H7 (cell line): ENCODE results near the gene CHST4. TPM values are rescaled to one million over a fixed set of nuclear protein-coding genes. Genes with fewer than 3 reads are reported as not detected.
"Not testable (repeated sequence)": the region's sequence is repeated elsewhere in the genome, so short reads cannot be mapped to it uniquely, and the experiment has no call there.

Experiments
- DNase-seq: peaks from one replicate; pipeline ENCODE4 v3.0.0; 2012
- H3K27me3 ChIP-seq: 2 replicates; pipeline ENCODE4 v1.6.0; 2011; ENCODE audit warnings: mild to moderate bottlenecking, low read length; ENCODE audit not compliant: control insufficient read depth, insufficient read depth
- H3K36me3 ChIP-seq: replicated peaks from 2 replicates; pipeline ENCODE4 v1.5.1; 2011; ENCODE audit warnings: low read length; ENCODE audit not compliant: control insufficient read depth, insufficient read depth
- H3K4me3 ChIP-seq: 2 replicates; pipeline ENCODE4 v1.5.1; 2011; ENCODE audit warnings: low read depth, mild to moderate bottlenecking, control low read depth, low read length, moderate library complexity; ENCODE audit not compliant: insufficient read depth
- total RNA-seq: library from RNA; depleted of rRNA; stranded (reverse); fragments of >200 nt; shearing (Covaris generic); gene quantifications from 2 replicates; pipeline ENCODE4 v1.2.3, GENCODE V29; 2014

CHST4 gene
- total RNA-seq, 1 experiment from 2014 or later: 6.7 TPM

DNA sequence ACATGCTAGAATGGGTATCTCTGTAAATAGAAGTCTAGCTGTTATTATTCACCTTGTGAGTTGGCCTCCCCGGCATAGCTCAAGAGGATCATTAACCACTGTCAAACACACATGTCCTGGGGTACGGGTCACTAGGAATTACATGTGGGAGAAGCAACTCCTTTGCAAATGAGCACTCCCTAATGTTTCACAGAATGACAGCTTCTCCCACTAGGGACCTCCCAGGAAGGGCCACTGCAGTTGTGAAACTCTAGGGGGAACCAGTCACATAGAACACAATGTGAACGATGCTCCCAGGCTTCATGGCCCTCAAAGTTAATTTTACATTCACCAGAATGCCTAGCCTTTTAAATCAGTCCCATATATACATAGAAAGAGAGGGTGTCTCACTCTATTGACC lies 24.7 kb upstream of the CHST4 start:
- no peak for DNase-seq
- Histone ChIP-seq H3K4me3 (no peak overlapping the region), H3K36me3 (no peaks in the 10 kb centered on the region), H3K27me3 (no peaks in the 10 kb centered on the region)

DNA sequence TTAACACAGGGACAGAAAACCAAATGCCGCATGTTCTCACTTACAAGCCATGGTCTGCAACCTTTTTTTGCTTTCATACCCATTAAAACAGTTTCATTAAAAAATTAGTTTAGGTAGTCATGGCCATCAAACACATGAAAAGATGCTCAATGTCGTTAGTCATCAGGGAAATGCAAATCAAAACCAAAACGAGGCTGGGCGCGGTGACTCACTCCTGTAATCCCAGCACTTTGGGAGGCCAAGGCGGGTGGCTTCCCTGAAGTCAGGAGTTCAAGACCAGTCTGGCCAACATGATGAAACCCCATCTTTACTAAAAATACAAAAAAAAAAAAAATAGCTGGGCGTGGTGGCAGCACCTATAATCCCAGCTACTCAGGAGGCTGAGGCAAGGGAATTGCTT lies 22.2 kb upstream of the CHST4 start:
- not testable (repeated sequence) for DNase-seq, H3K27me3 ChIP-seq, H3K36me3 ChIP-seq

DNA sequence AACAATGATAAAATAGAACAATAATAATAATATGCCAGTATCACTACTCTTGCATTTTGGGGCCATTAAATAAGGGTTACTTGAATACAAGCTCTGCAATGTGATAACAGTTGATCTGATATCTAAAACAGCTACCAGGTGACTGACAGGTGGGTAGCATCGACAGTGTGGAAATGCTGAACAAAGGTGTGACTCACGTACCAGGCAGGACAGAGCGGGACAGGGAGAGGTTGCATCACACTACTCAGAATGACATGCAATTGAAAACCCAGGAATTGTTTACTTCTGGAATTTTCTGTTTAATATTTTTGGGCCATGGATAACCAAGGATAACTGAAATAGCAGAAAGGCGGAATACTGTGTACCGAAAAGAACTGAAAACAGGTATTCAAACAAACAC lies 21.3 kb upstream of the CHST4 start:
- Histone ChIP-seq H3K36me3 (no peaks in the 10 kb centered on the region), H3K27me3 (no peaks in the 10 kb centered on the region), H3K4me3 (no peak overlapping the region)
- no peak for DNase-seq

More for the DNA sequence above, 22.2 kb upstream of the CHST4 start:
- H3K4me3 ChIP-seq: not testable (repeated sequence)

DNA sequence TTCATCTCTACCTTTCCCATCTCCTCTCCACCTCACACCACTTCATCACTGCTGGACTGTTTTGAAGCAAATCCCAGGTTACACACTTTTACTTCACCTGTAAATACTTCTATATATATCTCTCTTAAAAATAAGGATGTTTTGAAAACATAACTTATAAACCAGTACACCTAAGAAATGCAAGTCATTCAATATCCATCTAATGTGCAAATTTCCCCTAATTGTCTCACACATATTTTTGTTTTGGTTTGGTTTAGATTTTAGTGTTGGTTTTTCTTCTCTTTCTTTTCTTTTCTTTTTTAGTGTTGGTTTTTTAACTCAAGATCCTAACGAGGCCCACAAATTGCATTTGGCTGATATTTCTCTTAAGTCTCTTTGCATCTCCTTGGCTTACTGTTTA lies 19.2 kb upstream of the CHST4 start:
- no peaks in the 10 kb centered on the region for H3K27me3 ChIP-seq
- no peak for DNase-seq
- H3K36me3 ChIP-seq: no peaks in the 10 kb centered on the region
- H3K4me3 ChIP-seq: no peak overlapping the region

DNA sequence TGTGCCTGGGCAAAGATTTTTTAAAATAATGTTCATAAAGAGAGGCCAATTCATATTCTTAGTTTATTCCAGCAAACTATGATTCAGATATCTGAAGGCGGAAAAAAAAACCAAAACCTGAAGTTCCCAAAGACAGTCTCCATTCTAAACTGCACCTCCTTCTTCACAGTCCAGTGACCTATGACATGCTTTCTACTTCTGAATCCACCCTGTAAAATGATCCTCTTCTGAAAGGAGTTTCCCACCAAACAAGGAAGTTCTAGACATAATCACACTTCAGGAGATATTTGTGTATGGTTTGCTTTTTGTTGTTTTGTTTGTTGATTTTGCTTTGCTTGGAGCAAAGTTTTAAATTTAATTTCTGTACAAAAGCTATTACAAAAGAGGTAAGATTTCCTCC lies 12.9 kb upstream of the CHST4 start:
- H3K27me3 ChIP-seq: no peaks in the 10 kb centered on the region
- H3K36me3 ChIP-seq: no peaks in the 10 kb centered on the region
- H3K4me3 ChIP-seq: no peak overlapping the region
- no peak for DNase-seq

DNA sequence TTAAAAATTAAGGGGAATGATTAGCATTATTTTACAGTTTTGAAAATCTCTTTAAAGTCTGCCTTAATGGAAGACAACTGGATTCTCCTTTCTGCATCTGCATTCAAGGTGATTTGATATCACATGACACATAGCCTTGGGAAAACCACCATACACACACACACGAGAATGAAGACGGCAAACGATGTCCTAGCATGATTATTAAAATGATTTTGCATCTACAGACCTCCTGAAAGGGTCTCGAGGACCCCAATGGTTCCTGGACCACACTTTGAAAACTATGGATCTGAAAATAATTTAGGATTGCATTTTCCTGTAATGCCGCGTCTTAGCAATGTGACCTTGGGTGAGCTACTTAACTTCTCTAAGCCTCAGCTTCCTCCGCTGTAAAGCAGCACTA lies 11.8 kb upstream of the CHST4 start:
- no peaks in the 10 kb centered on the region for H3K36me3 ChIP-seq
- H3K4me3 ChIP-seq: no peak overlapping the region
- peak; percentile 38 for DNase-seq
- no peaks in the 10 kb centered on the region for H3K27me3 ChIP-seq

DNA sequence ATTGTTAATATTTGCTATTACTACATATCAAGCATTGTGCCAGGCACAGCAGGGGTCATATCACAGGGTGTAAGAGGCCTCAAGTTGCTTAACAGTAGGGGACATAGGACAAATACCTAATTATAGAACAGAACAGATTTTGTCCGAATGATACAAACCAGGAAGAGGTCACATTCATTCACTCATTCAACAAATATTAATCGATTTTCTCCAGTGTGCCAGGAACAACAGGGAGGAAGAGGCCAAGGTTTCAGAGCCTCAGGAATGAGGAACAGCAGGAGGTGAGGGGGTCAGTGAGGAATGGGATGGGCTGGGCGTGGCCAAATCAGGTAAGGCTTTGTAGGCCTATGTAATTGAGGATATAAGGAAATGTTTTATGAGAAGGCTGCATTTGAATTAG lies 11.2 kb upstream of the CHST4 start:
- H3K4me3 ChIP-seq: no peak overlapping the region
- no peaks in the 10 kb centered on the region for H3K27me3 ChIP-seq
- H3K36me3 ChIP-seq: no peaks in the 10 kb centered on the region
- peak; percentile 69 for DNase-seq

DNA sequence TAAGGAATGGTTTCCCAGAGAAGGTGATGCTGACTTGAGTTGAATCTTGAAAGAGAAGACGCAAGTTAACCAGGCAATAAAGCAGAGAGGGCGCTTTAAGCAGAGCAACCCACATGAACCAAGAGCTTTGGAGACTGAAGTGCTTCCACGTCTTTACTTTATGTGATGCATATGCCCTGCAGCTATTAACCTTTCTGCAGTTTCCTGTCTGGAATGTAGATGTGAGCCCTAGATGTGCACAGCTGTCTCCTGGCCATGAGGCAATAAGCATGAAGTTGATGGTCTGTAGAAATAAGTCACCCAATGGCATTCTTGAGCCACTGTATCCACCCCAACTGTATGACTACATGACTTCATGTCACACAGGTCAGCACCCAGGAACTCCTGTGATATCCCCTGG lies 5.7 kb upstream of the CHST4 start:
- DNase-seq: no peak
- Histone ChIP-seq H3K4me3 (no peak overlapping the region), H3K27me3 (no peaks in the 10 kb centered on the region), H3K36me3 (no peaks in the 10 kb centered on the region)

DNA sequence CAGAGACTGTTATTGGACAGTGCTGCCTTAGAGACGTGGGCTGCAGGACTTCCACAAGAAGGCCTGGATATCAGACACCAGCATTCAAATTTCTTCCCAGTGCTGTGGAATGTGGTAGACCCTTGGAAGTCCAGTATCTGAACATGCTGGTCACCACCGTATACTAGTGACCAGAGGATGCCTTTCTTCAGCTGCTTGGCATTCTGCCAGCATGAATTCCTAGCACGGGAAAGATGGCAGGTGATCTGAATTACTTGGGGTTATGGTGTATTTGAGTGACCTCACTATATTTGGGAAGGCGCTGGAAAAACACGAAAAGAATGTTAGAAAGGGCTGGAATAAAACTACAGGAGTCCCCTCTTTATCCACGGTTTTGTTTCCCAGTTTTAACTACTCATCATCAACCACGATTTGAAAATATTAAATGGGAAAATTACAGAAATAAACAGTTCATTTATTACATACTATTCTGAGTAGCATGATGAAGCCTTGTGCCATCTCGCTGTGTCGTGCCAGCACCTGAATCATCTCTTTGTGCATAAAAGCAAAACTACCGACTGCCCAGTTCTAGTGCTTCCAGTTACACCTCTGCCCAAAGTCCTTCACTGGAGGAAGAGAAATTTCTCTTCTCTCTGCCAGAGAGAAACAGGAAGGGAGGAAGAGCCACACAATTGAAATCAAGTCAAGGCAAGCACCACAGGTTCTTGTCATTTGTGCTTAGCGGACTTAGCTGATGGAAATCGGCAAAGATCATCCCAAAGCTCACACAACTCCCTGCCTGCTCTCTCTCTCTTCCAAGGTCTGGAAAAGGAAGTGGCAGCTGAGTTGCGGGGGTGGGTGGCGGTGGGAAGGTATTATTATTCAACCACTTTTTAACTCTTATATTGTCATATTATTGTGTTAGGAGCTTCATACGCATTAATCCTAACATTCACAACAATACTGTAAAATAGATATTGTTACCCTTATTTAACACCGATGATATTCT lies 1.4 kb upstream of the CHST4 start:
- no peak overlapping the region for H3K4me3 ChIP-seq
- H3K36me3 ChIP-seq: no peaks in the 10 kb centered on the region
- no peak for DNase-seq
- no peaks in the 10 kb centered on the region for H3K27me3 ChIP-seq

DNA sequence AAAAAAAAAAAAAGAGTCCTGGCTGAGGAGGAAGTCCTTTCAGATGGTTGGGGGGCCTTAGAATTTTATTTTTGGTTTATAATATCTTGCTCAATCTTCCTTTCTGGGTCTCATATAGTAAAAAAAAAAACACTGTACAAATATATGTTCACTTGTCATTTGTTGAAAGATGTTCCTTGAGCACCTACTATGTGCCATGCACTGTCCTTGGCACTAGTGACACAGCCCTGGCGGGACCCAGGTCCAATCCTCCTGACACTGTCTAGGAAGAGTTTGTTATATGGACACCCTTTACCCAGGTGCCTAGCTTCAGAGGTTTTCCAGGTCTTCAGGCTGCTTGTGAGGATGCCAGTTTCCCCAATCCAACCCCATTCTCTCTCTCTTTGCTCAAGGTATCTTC lies 2.0 kb downstream of the CHST4 start:
- no peak overlapping the region for H3K4me3 ChIP-seq
- no peak for DNase-seq
- H3K27me3 ChIP-seq: no peaks in the 10 kb centered on the region
- no peaks in the 10 kb centered on the region for H3K36me3 ChIP-seq

DNA sequence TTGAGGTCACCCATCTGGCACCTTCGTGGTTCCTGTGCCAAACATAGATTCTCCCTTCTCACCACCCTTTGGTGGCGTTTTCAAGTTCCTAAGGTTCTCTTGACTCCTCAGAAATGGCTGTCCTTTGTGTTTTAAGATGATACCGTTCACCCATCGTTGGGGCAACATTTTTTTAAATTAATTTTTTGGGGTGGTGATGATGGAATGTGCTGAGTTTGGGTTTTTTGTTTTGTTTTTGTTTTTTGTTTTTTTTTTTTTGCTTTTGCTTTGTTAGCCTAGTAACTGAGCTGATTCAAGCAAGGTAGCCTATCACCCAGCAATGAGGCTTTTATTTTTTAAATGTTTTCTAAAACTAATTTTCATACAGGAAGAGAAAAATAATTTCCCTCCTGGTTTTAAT lies 2.6 kb downstream of the CHST4 start:
- no peak for DNase-seq
- Histone ChIP-seq H3K4me3 (no peak overlapping the region), H3K27me3 (no peaks in the 10 kb centered on the region), H3K36me3 (no peaks in the 10 kb centered on the region)

DNA sequence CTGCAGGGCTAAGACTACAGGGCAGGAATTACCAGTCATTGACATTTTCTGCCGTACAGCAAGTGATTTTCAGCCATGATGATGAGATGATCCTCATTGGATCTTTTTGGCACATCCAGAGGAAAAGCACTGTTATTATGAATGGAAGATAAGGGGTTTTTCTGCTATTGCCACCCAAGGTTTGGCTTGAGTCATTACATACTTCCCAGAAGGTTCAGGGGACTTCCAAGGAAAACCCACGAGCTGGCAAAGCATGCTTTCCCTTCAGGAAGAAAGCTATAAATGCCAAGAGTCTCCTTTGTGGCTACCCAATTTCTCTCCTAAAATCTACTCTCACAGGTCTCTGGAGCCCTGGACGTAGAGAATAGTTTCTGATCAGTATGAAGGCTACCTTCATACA lies 6.1 kb downstream of the CHST4 start:
- Histone ChIP-seq H3K36me3 (no peaks in the 10 kb centered on the region), H3K27me3 (no peaks in the 10 kb centered on the region), H3K4me3 (no peak overlapping the region)
- no peak for DNase-seq

DNA sequence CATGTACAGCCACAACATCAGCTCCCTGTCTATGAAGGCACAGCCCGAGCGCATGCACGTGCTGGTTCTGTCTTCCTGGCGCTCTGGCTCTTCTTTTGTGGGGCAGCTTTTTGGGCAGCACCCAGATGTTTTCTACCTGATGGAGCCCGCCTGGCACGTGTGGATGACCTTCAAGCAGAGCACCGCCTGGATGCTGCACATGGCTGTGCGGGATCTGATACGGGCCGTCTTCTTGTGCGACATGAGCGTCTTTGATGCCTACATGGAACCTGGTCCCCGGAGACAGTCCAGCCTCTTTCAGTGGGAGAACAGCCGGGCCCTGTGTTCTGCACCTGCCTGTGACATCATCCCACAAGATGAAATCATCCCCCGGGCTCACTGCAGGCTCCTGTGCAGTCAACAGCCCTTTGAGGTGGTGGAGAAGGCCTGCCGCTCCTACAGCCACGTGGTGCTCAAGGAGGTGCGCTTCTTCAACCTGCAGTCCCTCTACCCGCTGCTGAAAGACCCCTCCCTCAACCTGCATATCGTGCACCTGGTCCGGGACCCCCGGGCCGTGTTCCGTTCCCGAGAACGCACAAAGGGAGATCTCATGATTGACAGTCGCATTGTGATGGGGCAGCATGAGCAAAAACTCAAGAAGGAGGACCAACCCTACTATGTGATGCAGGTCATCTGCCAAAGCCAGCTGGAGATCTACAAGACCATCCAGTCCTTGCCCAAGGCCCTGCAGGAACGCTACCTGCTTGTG lies 10.7 kb downstream of the CHST4 start:
- DNase-seq: no peak
- no peaks in the 10 kb centered on the region for H3K36me3 ChIP-seq
- H3K27me3 ChIP-seq: no peaks in the 10 kb centered on the region
- no peak overlapping the region for H3K4me3 ChIP-seq

DNA sequence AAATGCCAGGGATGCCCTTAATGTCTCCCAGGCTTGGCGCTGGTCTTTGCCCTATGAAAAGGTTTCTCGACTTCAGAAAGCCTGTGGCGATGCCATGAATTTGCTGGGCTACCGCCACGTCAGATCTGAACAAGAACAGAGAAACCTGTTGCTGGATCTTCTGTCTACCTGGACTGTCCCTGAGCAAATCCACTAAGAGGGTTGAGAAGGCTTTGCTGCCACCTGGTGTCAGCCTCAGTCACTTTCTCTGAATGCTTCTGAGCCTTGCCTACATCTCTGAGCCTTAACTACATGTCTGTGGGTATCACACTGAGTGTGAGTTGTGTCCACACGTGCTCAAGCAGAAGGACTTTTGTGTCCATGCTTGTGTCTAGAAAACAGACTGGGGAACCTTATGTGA lies 11.4 kb downstream of the CHST4 start:
- Histone ChIP-seq H3K27me3 (no peaks in the 10 kb centered on the region), H3K36me3 (no peaks in the 10 kb centered on the region), H3K4me3 (no peak overlapping the region)
- peak; percentile 65 for DNase-seq

DNA sequence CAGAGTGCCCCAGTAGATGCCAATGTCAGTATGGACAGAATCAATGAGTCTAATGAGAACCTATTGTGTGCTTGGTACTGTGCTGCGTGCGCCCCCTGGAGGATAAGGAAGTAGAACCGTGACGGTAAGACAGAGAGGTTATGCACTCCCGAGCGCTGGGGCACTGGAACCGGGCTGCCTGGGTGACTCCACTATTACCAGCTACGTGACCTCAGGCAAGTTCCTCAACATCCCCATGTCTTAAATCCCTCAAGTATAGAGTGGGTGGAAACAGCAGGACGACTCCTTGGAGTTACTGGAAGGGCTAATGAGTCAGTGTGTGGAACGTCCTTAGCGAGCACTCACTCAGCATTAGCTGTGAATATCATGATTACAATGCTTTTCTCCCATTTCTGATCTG lies 16.2 kb downstream of the CHST4 start:
- Histone ChIP-seq H3K27me3 (no peaks in the 10 kb centered on the region; the same call in 1 of the 2 replicates), H3K36me3 (no peaks in the 10 kb centered on the region), H3K4me3 (no peak overlapping the region)
- DNase-seq: peak; percentile 72
